ENCODE measurements around the gene SALL1. TPM values are rescaled to one million over a fixed set of nuclear protein-coding genes. Genes with fewer than 3 reads are reported as not detected.
A peak's percentile ranks its signal among the peaks of the same experiment; 100 is the strongest.

SALL1 gene
- total and polyA plus RNA-seq, 5 donors, result 0.45 to 8.4 (median 5.4) TPM

- Histone ChIP-seq H3K9me3 (ENCODE audit: control insufficient read depth, low read length) (no peaks in the 10 kb centered on the region), H3K4me3 (ENCODE audit: low read length) (no peak overlapping the region), H3K27me3 (ENCODE audit: control insufficient read depth, insufficient read depth) (peaks cover 7% of the 10 kb centered on the region), H3K4me1 (ENCODE audit: control insufficient read depth, insufficient read depth, low read length) (peaks cover 2% of the 10 kb centered on the region), H3K27ac (ENCODE audit: low read length) (no peak overlapping the region)
- ATAC-seq (no peak), DNase-seq (peak in 1 of 3 donors; percentile 50)
- intact Hi-C loops (cut with DNase I), result loop anchor here in 1 of 4 donors (10.0 kb wide), 1 partner anchor 605 kb away; no protein-coding TSS in a partner anchor
- WGBS, result 31% methylated on average over 35 of the region's 35 CpGs
Observed at GRCh38 chr16:51149721-51150164, 1.3 kb downstream of the SALL1 start.

DNA sequence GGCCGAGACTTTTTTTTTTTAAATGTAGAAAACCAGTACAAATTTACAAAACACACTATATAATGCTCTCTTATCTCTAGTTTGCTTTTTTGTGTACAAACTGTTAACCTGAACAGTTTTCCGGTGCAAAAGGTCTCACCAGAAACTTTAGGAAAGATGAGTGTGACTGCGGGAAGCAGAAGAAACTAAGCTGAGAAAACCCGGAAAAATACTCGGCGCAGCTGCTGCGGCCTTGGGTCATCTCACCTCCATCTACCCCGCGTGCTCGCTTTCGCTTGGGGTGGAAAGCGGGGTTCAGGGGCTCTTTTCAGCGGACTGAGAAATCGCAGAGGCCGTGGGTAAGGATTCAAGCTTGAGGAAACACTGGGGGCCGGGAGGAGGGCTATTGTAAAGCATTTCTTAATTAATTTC, 1.8 kb downstream of the SALL1 start:
- DNase-seq, result no peak
- Histone ChIP-seq H3K27ac (ENCODE audit: low read length) (no peak overlapping the region), H3K4me3 (ENCODE audit: low read length) (no peak overlapping the region), H3K27me3 (ENCODE audit: control insufficient read depth, insufficient read depth) (peaks cover 7% of the 10 kb centered on the region), H3K4me1 (ENCODE audit: control insufficient read depth, insufficient read depth, low read length) (peaks cover 2% of the 10 kb centered on the region), H3K9me3 (ENCODE audit: control insufficient read depth, low read length) (no peaks in the 10 kb centered on the region)
- intact Hi-C loops (cut with DNase I), result loop anchor here in 1 of 4 donors (10.0 kb wide), 1 partner anchor 606 kb away; no protein-coding TSS in a partner anchor
- ATAC-seq, result no peak
- 68% methylated on average over 16 of the region's 16 CpGs for WGBS

DNA sequence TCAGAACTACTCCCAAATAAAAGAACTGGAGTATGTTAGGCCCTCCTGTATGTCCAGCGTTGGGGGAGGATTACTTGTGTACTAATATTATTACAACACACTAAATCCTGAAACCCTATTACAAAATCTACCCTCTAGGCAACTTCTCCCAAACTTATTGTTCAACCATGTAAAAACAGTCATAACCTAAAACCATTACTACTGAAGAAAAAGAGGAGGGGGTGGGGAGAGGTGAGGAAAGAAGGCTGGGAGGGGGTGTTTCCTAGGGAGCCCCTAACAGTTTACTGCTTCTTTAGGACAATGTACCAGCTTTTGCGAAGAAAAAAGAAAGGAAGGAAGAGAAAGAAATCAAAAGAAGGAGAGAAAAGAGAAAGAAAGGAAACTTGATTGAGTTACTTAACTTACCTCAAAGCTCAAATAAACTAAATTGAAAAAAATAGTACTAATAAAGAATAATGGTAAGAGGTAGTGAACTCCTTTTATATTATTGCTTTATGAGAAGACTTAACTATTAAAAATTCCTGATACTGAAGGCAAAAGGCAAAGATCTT, 2.3 kb downstream of the SALL1 start:
- 79% methylated on average over 2 of the region's 2 CpGs for WGBS
- intact Hi-C loops (cut with DNase I), result loop anchor here in 1 of 4 donors (10.0 kb wide), 1 partner anchor 606 kb away; no protein-coding TSS in a partner anchor

DNA sequence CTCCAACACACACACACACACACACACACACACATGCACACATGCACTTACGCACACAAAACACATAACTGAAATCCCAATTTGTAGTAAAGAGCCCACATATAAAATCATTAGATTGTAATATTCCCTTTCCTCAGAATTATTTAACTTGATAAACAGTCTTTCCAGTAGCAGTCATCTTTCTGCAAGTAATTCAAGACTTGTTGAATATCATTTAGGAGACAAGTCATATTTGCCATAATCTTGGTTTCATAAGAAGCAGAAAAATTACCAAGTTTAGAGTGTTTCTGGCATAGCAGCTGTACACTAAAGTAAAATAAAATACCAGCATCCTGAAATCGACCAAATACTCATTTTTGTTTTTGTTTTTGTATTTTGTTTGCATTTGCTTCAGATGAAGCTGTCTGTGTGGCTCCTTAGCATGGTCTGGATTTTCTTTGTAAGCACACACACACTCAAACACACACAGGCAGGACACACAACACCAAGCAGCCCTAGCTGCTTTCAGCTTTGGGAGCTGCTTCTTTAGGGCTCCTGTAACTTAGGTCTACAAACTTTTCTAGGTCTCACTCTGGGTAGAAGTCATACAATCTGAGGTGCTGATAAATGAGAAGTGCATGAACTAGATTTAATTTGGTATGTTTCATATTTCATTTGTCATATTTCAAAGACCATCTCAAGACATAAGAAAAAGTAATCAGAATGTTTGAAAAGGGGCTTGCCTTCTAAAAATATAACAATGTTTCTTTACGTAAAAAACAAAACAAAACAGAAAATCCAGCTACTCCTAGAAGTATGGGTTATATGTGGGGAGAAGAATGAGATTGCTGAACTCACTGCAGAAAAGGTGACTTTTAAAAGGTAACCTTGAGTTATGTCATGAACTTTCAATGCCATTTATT, 3.0 kb downstream of the SALL1 start:
- Histone ChIP-seq H3K27me3 (ENCODE audit: control insufficient read depth, insufficient read depth) (peaks cover 7% of the 10 kb centered on the region), H3K27ac (ENCODE audit: low read length) (no peak overlapping the region), H3K4me1 (ENCODE audit: control insufficient read depth, insufficient read depth, low read length) (peaks cover 2% of the 10 kb centered on the region), H3K4me3 (ENCODE audit: low read length) (no peak overlapping the region), H3K9me3 (ENCODE audit: control insufficient read depth, low read length) (no peaks in the 10 kb centered on the region)
- no peak for DNase-seq
- ATAC-seq, result no peak
- intact Hi-C loops (cut with DNase I), result loop anchor here in 1 of 4 donors (10.0 kb wide), 1 partner anchor 607 kb away; no protein-coding TSS in a partner anchor
- 75% methylated on average over 3 of the region's 3 CpGs for whole genome bisulfite sequencing

More for the DNA sequence above, 2.3 kb downstream of the SALL1 start:
- Histone ChIP-seq H3K4me1 (ENCODE audit: control insufficient read depth, insufficient read depth, low read length) (peaks cover 2% of the 10 kb centered on the region), H3K4me3 (ENCODE audit: low read length) (no peak overlapping the region), H3K27ac (ENCODE audit: low read length) (no peak overlapping the region), H3K27me3 (ENCODE audit: control insufficient read depth, insufficient read depth) (peaks cover 7% of the 10 kb centered on the region), H3K9me3 (ENCODE audit: control insufficient read depth, low read length) (no peaks in the 10 kb centered on the region)
- no peak for ATAC-seq
- DNase-seq, result no peak

- intact Hi-C loops (cut with DNase I), result loop anchor here in 1 of 4 donors (10.0 kb wide), 1 partner anchor 608 kb away; no protein-coding TSS in a partner anchor
- ATAC-seq, result no peak
Observed at GRCh38 chr16:51146256-51146924, 4.7 kb downstream of the SALL1 start.

GRCh38 chr16:51144203-51144602, 6.9 kb downstream of the SALL1 start:
- intact Hi-C loops (cut with DNase I), result loop anchor here in 2 of 4 donors (5.0 to 10.0 kb wide), 2 partner anchors 611 to 618 kb away; no protein-coding TSS in a partner anchor
- H3K27me3 ChIP-seq (ENCODE audit: control insufficient read depth, insufficient read depth), result peaks cover 7% of the 10 kb centered on the region
- H3K4me1 ChIP-seq (ENCODE audit: control insufficient read depth, insufficient read depth, low read length), result no peaks in the 10 kb centered on the region
- DNase-seq, result no peak
- H3K4me3 ChIP-seq (ENCODE audit: low read length), result no peak overlapping the region
- no peak overlapping the region for H3K27ac ChIP-seq (ENCODE audit: low read length)
- H3K9me3 ChIP-seq (ENCODE audit: control insufficient read depth, low read length), result no peaks in the 10 kb centered on the region
- no peak for ATAC-seq
- WGBS, result 69% methylated on average over 1 of the region's 1 CpG

More at GRCh38 chr16:51146256-51146924, 4.7 kb downstream of the SALL1 start:
- H3K4me3 ChIP-seq (ENCODE audit: low read length), result no peak overlapping the region
- DNase-seq, result no peak
- no peak overlapping the region for H3K27ac ChIP-seq (ENCODE audit: low read length)
- 29% methylated on average over 6 of the region's 6 CpGs for WGBS
- peaks cover 2% of the 10 kb centered on the region for H3K4me1 ChIP-seq (ENCODE audit: control insufficient read depth, insufficient read depth, low read length)
- H3K9me3 ChIP-seq (ENCODE audit: control insufficient read depth, low read length), result no peaks in the 10 kb centered on the region
- peaks cover 7% of the 10 kb centered on the region for H3K27me3 ChIP-seq (ENCODE audit: control insufficient read depth, insufficient read depth)

DNA sequence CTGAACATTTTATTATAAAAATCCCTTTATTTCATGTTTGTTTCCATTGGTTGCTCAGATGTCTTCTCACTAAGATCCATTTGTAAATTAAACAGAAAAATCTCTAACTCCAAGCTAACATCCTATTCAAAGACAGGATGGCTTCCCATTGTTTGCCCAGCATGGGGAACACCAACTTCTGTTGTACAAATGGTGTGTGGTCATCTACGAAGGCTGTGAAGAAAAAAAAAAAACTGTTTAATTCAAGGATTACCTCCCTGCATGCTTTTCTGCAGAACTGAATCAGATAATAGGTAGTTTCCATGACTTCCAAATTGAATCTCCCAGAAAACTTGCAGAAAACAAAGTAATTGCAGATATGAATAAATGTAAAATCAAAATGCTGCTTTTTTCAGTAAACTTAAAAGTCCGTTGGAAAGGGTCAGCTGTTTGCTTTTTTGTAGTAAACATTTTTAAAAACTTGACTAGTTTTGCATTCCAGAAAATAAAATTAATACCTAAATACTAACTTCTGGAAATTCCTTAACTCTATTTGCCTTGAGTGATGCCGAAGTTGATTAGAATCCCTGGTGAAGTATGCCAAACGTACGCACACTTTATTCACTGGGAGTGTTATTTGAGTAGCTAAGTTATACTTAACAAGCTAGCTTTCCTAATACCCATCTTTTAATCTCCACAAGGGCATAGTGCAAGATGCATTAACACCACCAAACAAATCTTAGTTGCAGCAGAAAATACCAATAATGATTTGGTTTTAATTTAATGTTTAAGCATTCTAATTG, 7.7 kb downstream of the SALL1 start:
- Histone ChIP-seq H3K27me3 (ENCODE audit: control insufficient read depth, insufficient read depth) (peaks cover 7% of the 10 kb centered on the region), H3K9me3 (ENCODE audit: control insufficient read depth, low read length) (no peaks in the 10 kb centered on the region), H3K4me3 (ENCODE audit: low read length) (no peak overlapping the region), H3K4me1 (ENCODE audit: control insufficient read depth, insufficient read depth, low read length) (no peaks in the 10 kb centered on the region), H3K27ac (ENCODE audit: low read length) (no peak overlapping the region)
- WGBS, result 63% methylated on average over 5 of the region's 5 CpGs
- no peak for ATAC-seq
- intact Hi-C loops (cut with DNase I), result loop anchor here in 2 of 4 donors (5.0 to 10.0 kb wide), 2 partner anchors 611 to 619 kb away; no protein-coding TSS in a partner anchor
- DNase-seq, result no peak

GRCh38 chr16:51141541-51141940, 9.5 kb downstream of the SALL1 start:
- H3K4me3 ChIP-seq (ENCODE audit: low read length), result no peak overlapping the region
- no peak overlapping the region for H3K27ac ChIP-seq (ENCODE audit: low read length)
- intact Hi-C loops (cut with DNase I), result loop anchor here in 2 of 4 donors (5.0 to 10.0 kb wide), 2 partner anchors 613 to 621 kb away; no protein-coding TSS in a partner anchor
- DNase-seq (no peak), ATAC-seq (no peak)
- H3K9me3 ChIP-seq (ENCODE audit: control insufficient read depth, low read length), result no peaks in the 10 kb centered on the region
- no peaks in the 10 kb centered on the region for H3K4me1 ChIP-seq (ENCODE audit: control insufficient read depth, insufficient read depth, low read length)
- peaks cover 3% of the 10 kb centered on the region for H3K27me3 ChIP-seq (ENCODE audit: control insufficient read depth, insufficient read depth)
- 92% methylated on average over 21 of the region's 21 CpGs for WGBS

DNA sequence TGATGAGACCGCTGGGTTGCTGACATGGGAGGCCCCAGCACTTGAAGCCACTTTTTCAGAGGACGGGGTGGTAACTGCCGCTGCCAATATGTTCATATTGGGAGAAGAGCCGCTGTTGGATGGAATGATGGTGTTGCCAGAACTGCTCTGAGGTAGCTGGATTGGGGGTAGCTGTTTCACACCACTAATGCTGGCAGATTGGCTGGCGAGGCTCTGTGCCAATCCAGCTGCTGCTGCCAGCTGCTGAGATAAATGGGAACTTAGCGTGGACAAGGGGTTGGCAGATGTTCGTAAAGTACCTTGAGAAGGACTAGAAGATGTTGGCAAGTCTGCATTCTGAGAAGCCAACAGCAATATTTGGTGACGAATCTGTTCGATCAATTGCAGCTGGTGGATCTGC, 10.0 kb downstream of the SALL1 start:
- Histone ChIP-seq H3K27me3 (ENCODE audit: control insufficient read depth, insufficient read depth) (no peaks in the 10 kb centered on the region), H3K27ac (ENCODE audit: low read length) (no peak overlapping the region), H3K9me3 (ENCODE audit: control insufficient read depth, low read length) (no peaks in the 10 kb centered on the region), H3K4me3 (ENCODE audit: low read length) (no peak overlapping the region), H3K4me1 (ENCODE audit: control insufficient read depth, insufficient read depth, low read length) (no peaks in the 10 kb centered on the region)
- 86% methylated on average over 9 of the region's 9 CpGs for WGBS
- DNase-seq (no peak), ATAC-seq (no peak)
- intact Hi-C loops (cut with DNase I), result loop anchor here in 2 of 4 donors (5.0 to 10.0 kb wide), 2 partner anchors 614 to 621 kb away; no protein-coding TSS in a partner anchor

GRCh38 chr16:51140112-51140511, 11.0 kb downstream of the SALL1 start:
- no peaks in the 10 kb centered on the region for H3K9me3 ChIP-seq (ENCODE audit: control insufficient read depth, low read length)
- ATAC-seq, result no peak
- DNase-seq, result no peak
- H3K4me3 ChIP-seq (ENCODE audit: low read length), result no peak overlapping the region
- WGBS, result 91% methylated on average over 15 of the region's 15 CpGs
- H3K27me3 ChIP-seq (ENCODE audit: control insufficient read depth, insufficient read depth), result no peaks in the 10 kb centered on the region
- intact Hi-C loops (cut with DNase I), result loop anchor here in 2 of 4 donors (5.0 to 10.0 kb wide), 2 partner anchors 615 to 622 kb away; no protein-coding TSS in a partner anchor
- H3K27ac ChIP-seq (ENCODE audit: low read length), result no peak overlapping the region
- H3K4me1 ChIP-seq (ENCODE audit: control insufficient read depth, insufficient read depth, low read length), result no peaks in the 10 kb centered on the region
